ENCODE data around the gene TMEM119. TPM values are rescaled to one million over a fixed set of nuclear protein-coding genes. Genes with fewer than 3 reads are reported as not detected.
A peak's percentile ranks its signal among the peaks of the same experiment; 100 is the strongest.
"Not testable (repeated sequence)": the region's sequence is repeated elsewhere in the genome, so short reads cannot be mapped to it uniquely, and the experiment has no call there.

Gene TMEM119
- total RNA-seq, 2 donors from 2014 or later, result 3.6 to 8.0 TPM

GRCh38 chr12:108562348-108563135 is 35.3 kb downstream of the TMEM119 start, which contains the start of gene ISCU:
TSS of gene ISCU (plus strand) at chr12:108562596. CDS start at chr12:108562623, 27 bp downstream.
- DNase-seq, result peak; percentile 96 to 97
- intact Hi-C loops (cut with DNase I, micrococcal nuclease), result loop anchor here in 1 of 2 donors (10.0 kb wide), 3 partner anchors 242 to 532 kb away; partner anchors contain the start of genes ALKBH2, SSH1 and UNG

GRCh38 chr12:108561852-108562347 is 36.0 kb downstream of the TMEM119 start:
- ATAC-seq, result no peak
- intact Hi-C loops (cut with DNase I, micrococcal nuclease), result loop anchor here in 1 of 2 donors (10.0 kb wide), 3 partner anchors 243 to 533 kb away; partner anchors contain the start of genes ALKBH2, SSH1 and UNG
- no peak for DNase-seq

More at GRCh38 chr12:108562348-108563135, 35.3 kb downstream of the TMEM119 start, which contains the start of gene ISCU:
- ATAC-seq, result peak; percentile 79

GRCh38 chr12:108560752-108561719 is 36.8 kb downstream of the TMEM119 start, which contains the start of gene SART3:
TSS of gene SART3 (minus strand) at chr12:108561173. CDS start at chr12:108561154, 19 bp downstream.
- ATAC-seq (peak; percentile 61), DNase-seq (peak; percentile 68 to 89)
- intact Hi-C loops (cut with DNase I, micrococcal nuclease), result loop anchor here in 1 of 2 donors (10.0 kb wide), 3 partner anchors 244 to 534 kb away; partner anchors contain the start of genes ALKBH2, SSH1 and UNG

- DNase-seq (no peak), ATAC-seq (no peak)
- intact Hi-C loops (cut with DNase I, micrococcal nuclease), result loop anchor here in 1 of 2 donors (10.0 kb wide), 3 partner anchors 244 to 534 kb away; partner anchors contain the start of genes ALKBH2, SSH1 and UNG
These were observed 37.6 kb downstream of the TMEM119 start for GRCh38 chr12:108560321-108560721.

- ATAC-seq, result no peak
- intact Hi-C loops (cut with DNase I, micrococcal nuclease), result loop anchor here in 1 of 2 donors (10.0 kb wide), 3 partner anchors 245 to 535 kb away; partner anchors contain the start of genes ALKBH2, SSH1 and UNG
- no peak for DNase-seq
These were observed 38.1 kb downstream of the TMEM119 start for GRCh38 chr12:108559748-108560147.

- intact Hi-C loops (cut with DNase I, micrococcal nuclease), result no loop called here
- ATAC-seq, result no peak
These were observed 38.8 kb downstream of the TMEM119 start for GRCh38 chr12:108559007-108559655.

GRCh38 chr12:108555383-108555782 is 42.5 kb downstream of the TMEM119 start:
- ATAC-seq; DNase-seq; intact Hi-C loops (cut with DNase I, micrococcal nuclease): not testable (repeated sequence)

More at GRCh38 chr12:108559007-108559655, 38.8 kb downstream of the TMEM119 start:
- no peak for DNase-seq

GRCh38 chr12:108553799-108554198 is 44.1 kb downstream of the TMEM119 start:
- ATAC-seq, result no peak
- DNase-seq, result no peak
- intact Hi-C loops (cut with DNase I, micrococcal nuclease), result no loop called here

GRCh38 chr12:108551535-108551934 is 46.3 kb downstream of the TMEM119 start:
- no peak for ATAC-seq
- intact Hi-C loops (cut with DNase I, micrococcal nuclease), result no loop called here
- DNase-seq, result no peak

GRCh38 chr12:108548954-108549521 is 48.8 kb downstream of the TMEM119 start:
- ATAC-seq, result no peak
- DNase-seq, result no peak
- intact Hi-C loops (cut with DNase I, micrococcal nuclease), result no loop called here

- ATAC-seq (no peak), DNase-seq (no peak)
- intact Hi-C loops (cut with DNase I, micrococcal nuclease), result no loop called here
These were observed 50.2 kb downstream of the TMEM119 start for GRCh38 chr12:108547686-108548085.

GRCh38 chr12:108543652-108544051 is 54.2 kb downstream of the TMEM119 start:
- ATAC-seq, result no peak
- intact Hi-C loops (cut with DNase I, micrococcal nuclease), result no loop called here
- DNase-seq, result no peak

GRCh38 chr12:108542320-108542719 is 55.6 kb downstream of the TMEM119 start:
- no peak for DNase-seq
- intact Hi-C loops (cut with DNase I, micrococcal nuclease), result no loop called here
- ATAC-seq, result no peak

Small RNA genes lying within 50 kb of the gene (microRNA-seq; reads per million reads assigned to microRNA genes)
- gene MIR4496, result 0 to 0.53 reads per million in 2 donors

Other genes starting within 250 kb of the TMEM119 start
- gene FICD, start 82.8 kb downstream of the TMEM119 start, total RNA-seq, result 1 to 10 TPM; 4.6 to 5.3 TPM
- gene SART3, start 36.9 kb downstream of the TMEM119 start, total RNA-seq, result 10 to 100 TPM; 43.9 to 47.9 TPM
- 10 to 100 TPM; 87.2 to 97.3 TPM for gene ISCU, start 35.5 kb downstream of the TMEM119 start, total RNA-seq
- gene SELPLG, start 35.8 kb upstream of the TMEM119 start, total RNA-seq, result 1 to 10 TPM; 1.3 to 5.1 TPM
- 100 to 1,000 TPM in 1 of 2 donors, 10 to 100 TPM in 1; 85.6 to 128 TPM for gene CORO1C, start 133.4 kb upstream of the TMEM119 start, total RNA-seq

Measured in left colon (tissue), 2 donors.